GM12865 (cell line): Measurements from ENCODE around the gene HS3ST2.

Source experiments
- DNase-seq: peaks from one replicate; pipeline ENCODE4 v3.0.0; 2010; ENCODE audit warnings: low read depth
- H3K4me3 ChIP-seq: 2 replicates; pipeline ENCODE4 v1.5.1; 2011; ENCODE audit warnings: mild to moderate bottlenecking, low read depth, low read length, control low read depth
- TF ChIP-seq, protein P1 (sequence below): IDR thresholded peaks from 2 replicates; pipeline ENCODE4 v1.5.1; 2011; ENCODE audit warnings: low read length, control low read depth, low read depth, inconsistent platforms; ENCODE audit not compliant: insufficient read depth; ENCODE audit errors: missing control alignments

HS3ST2 gene

DNA sequence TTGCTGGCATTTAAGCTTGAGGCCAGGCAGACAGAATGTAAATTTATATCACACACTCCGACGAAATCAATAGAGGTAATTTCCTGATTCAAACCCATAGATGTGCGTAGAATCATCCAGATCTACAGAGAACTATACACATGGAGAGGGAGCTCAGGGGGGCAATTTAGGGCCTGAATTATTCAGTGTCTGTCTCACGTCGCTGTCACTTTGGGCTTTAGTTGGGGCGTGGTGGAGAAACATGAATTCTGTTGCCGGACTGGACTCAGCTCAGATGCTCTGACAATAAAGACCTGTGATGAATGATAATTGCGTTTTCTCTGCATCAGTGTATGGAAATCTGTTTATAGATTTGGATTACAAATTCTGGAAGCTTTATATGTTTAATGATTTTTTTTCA, 32.5 kb upstream of the HS3ST2 start:
- TF ChIP-seq, protein P1, sequence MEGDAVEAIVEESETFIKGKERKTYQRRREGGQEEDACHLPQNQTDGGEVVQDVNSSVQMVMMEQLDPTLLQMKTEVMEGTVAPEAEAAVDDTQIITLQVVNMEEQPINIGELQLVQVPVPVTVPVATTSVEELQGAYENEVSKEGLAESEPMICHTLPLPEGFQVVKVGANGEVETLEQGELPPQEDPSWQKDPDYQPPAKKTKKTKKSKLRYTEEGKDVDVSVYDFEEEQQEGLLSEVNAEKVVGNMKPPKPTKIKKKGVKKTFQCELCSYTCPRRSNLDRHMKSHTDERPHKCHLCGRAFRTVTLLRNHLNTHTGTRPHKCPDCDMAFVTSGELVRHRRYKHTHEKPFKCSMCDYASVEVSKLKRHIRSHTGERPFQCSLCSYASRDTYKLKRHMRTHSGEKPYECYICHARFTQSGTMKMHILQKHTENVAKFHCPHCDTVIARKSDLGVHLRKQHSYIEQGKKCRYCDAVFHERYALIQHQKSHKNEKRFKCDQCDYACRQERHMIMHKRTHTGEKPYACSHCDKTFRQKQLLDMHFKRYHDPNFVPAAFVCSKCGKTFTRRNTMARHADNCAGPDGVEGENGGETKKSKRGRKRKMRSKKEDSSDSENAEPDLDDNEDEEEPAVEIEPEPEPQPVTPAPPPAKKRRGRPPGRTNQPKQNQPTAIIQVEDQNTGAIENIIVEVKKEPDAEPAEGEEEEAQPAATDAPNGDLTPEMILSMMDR: no peak
- no peak for DNase-seq
- H3K4me3 ChIP-seq: no peak overlapping the region

DNA sequence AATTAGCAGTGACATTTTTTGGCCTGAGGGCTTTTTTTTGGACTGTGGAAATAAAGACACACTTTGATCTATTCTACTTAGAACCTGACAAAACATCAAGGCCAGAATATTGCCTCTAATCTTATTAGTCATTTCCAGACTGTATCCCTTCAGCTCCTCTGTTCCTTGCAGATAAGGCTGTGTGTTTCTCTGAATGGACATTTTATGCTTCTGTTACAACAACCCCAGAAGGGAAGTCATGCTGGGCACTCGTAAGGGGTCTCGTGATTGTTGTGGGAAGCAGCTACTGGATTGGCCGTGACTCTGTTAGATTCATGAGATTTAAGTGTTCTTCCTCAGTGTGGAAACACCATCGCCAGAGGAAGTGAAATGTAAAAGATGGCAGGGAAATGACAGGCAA, 31.6 kb upstream of the HS3ST2 start:
- TF ChIP-seq, protein P1: no peak
- H3K4me3 ChIP-seq: no peak overlapping the region
- no peak for DNase-seq

DNA sequence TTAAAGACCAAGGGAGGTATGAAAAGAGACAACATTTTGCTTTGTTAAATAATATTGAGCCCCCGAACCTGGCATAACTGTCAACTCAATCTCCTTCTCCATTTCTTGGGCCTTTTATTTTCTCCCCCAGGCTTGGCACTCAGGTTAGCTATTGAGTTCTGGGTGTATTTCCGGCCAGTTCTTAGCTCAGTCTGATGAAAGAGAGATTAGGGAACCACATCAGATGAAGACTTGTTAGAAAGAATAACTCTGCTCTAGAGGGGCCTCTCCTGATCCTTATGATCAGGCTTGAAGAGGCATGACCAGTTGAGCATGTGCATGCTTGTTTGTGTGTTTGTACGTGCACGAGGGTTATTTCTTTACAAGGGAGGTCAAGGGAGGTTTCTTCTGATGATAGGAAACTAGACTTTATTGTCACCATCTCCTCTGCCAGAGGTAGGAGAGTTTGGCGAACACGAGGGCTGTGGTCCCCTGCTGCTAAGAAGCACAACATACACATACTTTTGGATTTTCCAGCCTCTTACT, 29.2 kb upstream of the HS3ST2 start:
- no peak overlapping the region for H3K4me3 ChIP-seq
- TF ChIP-seq, protein P1: no peak
- DNase-seq: no peak

DNA sequence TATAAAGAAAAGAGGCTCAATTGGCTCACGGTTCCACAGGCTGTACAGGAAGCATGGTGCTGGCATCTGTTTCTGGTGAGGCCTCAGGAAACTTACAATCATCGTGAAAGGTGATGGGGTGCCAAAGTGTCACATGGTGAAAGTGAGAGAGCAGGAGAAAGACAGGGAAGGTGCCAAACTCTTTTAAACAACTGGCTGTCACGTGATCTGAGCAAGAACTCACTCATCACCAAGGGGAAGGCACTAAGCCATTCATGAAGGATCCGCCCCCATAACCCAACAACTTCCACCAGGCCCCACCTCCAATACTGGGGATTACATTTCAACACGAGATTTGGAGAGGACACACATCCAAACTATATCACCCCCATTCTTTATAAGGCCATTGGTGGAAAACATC, 28.4 kb upstream of the HS3ST2 start:
- no peak for DNase-seq
- TF ChIP-seq, protein P1: no peak
- no peak overlapping the region for H3K4me3 ChIP-seq

DNA sequence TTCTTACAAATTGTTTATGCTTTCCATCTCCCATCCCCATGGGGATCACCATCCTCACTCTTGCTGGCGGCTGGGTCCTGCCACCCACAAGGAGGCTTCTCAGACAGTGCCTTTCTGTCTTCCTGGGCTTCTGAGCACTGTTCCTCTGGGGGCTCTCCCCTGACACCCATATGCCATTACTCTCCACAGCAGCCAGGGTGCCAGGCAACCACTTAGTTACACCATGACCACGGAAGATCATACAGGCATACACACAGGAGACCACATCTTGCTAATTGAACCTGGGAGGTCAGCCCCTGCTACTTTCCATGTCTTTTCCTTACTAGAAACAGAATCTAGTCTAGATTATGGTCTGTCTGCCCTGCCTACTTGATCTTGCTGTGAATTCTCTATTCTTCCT, 27.7 kb upstream of the HS3ST2 start:
- H3K4me3 ChIP-seq: no peak overlapping the region
- DNase-seq: no peak
- TF ChIP-seq, protein P1: no peak

DNA sequence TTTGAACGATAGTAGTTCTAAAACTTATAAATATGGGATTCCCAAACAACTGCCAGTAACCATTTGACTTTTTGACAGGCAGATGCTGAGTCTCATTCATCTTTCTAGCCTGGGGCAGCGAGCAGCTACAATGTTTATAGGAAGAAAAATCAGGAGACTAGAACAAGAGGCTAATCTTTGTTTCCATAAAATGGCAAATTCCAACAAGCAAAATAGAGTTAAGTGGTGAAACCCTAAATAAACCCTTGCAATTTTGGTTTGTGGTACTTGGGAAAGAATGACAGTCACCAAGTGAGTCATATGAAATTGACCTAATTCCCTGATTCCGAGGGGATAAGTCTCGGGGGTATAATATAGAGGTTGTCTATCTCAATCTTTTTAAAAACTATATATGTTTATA, 27.3 kb upstream of the HS3ST2 start:
- H3K4me3 ChIP-seq: no peak overlapping the region
- TF ChIP-seq, protein P1: no peak
- no peak for DNase-seq

DNA sequence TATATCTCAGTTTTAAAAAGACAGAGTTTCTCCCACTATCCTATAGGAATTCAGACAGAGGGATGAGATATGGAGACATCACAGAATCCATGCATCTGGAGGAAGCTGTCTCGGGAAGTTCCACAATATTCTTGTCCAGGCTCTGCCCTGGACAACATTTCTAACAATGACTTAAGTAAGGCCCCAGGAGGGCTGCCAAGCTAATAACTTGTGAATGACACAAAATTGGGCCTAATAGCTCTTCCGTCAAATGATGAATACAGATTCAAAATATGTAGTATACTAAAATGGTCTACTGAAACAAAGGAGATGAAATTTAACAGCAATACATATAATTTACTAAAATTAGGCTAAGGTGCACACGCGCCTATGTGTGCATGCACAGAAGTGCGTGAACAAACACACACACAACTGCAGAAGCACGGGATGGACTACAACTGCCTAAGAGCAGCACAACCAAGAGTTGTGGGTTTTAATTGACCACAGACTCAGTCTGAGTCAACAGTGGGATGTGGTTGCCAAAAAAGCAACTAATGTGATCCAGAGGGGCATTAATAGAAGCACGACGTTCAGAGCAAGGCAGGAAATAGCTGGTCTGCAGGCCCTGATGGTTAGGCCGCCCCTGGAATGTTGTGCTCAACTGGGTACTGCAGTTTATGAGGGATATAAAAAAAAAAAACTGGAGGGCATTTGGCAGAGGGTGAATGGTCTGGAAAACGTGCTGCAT, 26.3 kb upstream of the HS3ST2 start:
- H3K4me3 ChIP-seq: no peak overlapping the region
- TF ChIP-seq, protein P1: no peak
- DNase-seq: peak; percentile 7
